RWPE2 (cell line): ENCODE results near the gene ASTN2.
"Not testable (repeated sequence)": the region's sequence is repeated elsewhere in the genome, so short reads cannot be mapped to it uniquely, and the experiment has no call there.

Source experiments
- ATAC-seq: fragments of 200-7000 bp; cut with Tn5 transposase; 3 replicates; pipeline ENCODE4 v1.9.1; 2021; ENCODE audit warnings: low read depth
- DNase-seq: peaks from one replicate; pipeline ENCODE4 v3.0.0-alpha.2; 2020; ENCODE audit warnings: low spot score
- H3K27ac ChIP-seq: fragments of 450-650 bp; 2 replicates; pipeline ENCODE4 v1.5.1; 2017; ENCODE audit warnings: mild to moderate bottlenecking; ENCODE audit not compliant: poor library complexity, severe bottlenecking
- H3K27me3 ChIP-seq: fragments of 250-450 bp; sonication (Bioruptor Pico); 2 replicates; pipeline ENCODE4 v1.5.1; 2021; ENCODE audit warnings: mild to moderate bottlenecking, moderate library complexity; ENCODE audit not compliant: insufficient read depth, poor library complexity, severe bottlenecking
- H3K36me3 ChIP-seq: fragments of 250-450 bp; sonication (Bioruptor Pico); 2 replicates; pipeline ENCODE4 v1.5.1; 2020; ENCODE audit warnings: low read depth, mild to moderate bottlenecking, moderate library complexity
- H3K4me1 ChIP-seq: fragments of 250-450 bp; sonication (Bioruptor Pico); 2 replicates; pipeline ENCODE4 v1.5.1; 2021; ENCODE audit warnings: mild to moderate bottlenecking, moderate library complexity; ENCODE audit not compliant: insufficient read depth, poor library complexity, severe bottlenecking
- H3K4me3 ChIP-seq: fragments of 250-450 bp; sonication (Bioruptor Pico); 2 replicates; pipeline ENCODE4 v1.5.1; 2021; ENCODE audit warnings: mild to moderate bottlenecking, moderate library complexity; ENCODE audit not compliant: severe bottlenecking
- H3K9me3 ChIP-seq: fragments of 250-450 bp; sonication (Bioruptor Pico); 2 replicates; pipeline ENCODE4 v1.5.1; 2021; ENCODE audit warnings: mild to moderate bottlenecking, moderate library complexity; ENCODE audit not compliant: severe bottlenecking
- CTCF ChIP-seq: fragments of 450-650 bp; IDR thresholded peaks from one replicate; pipeline ENCODE4 v1.5.1; 2017; ENCODE audit warnings: mild to moderate bottlenecking, moderate library complexity; ENCODE audit not compliant: poor library complexity, severe bottlenecking

The ASTN2 gene

DNA sequence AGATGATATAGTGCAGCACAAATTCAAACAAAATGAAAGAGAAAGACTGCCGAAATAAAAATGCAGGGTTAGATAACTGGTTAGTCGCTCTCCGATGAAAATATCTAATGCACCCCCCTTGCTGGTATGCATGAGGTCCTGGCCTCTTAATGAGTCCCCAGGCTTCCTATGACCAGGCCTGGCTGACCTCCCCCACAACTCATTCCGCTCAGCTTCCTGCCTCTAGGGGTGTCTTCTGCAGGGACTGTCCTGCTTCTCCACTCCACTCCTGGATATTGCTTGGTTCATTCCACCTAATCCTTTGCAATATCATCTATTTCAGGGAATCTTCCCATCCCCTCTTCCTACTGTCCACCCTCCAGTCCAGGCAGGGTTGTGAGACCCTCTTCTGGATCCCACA is 341.8 kb downstream of the ASTN2 start:
- H3K36me3 ChIP-seq, result no peaks in the 10 kb centered on the region

DNA sequence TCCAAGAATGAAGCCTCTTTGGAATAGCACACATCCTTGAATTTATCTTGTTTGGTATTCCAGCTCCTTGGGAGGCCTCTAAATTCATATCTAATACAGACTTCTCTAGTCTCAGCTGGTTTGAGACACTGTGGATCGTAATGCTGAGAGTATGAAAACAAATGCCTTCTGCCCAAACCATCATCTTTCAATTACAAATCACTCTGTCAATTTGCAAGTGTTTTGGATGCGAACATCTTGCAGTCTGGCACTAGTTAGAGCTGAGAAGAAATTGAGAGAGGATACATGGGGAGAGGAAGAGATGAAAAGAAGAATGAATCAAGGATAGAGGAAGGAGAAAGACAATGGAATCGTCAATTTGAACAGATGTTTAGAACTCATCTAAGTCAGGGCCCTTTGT is 342.6 kb downstream of the ASTN2 start:
- DNase-seq (no peak), ATAC-seq (no peak)
- Histone ChIP-seq H3K27me3 (no peaks in the 10 kb centered on the region), H3K9me3 (no peaks in the 10 kb centered on the region), H3K4me3 (no peak overlapping the region), H3K4me1 (peaks cover 3% of the 10 kb centered on the region), H3K27ac (no peak overlapping the region), H3K36me3 (no peaks in the 10 kb centered on the region)
- TF ChIP-seq CTCF, result no peak

More for the DNA sequence above, 341.8 kb downstream of the ASTN2 start:
- Histone ChIP-seq H3K4me1 (peaks cover 3% of the 10 kb centered on the region), H3K4me3 (no peak overlapping the region), H3K27me3 (no peaks in the 10 kb centered on the region), H3K27ac (no peak overlapping the region), H3K9me3 (no peaks in the 10 kb centered on the region)
- TF ChIP-seq CTCF, result no peak
- no peak for ATAC-seq
- DNase-seq, result no peak

DNA sequence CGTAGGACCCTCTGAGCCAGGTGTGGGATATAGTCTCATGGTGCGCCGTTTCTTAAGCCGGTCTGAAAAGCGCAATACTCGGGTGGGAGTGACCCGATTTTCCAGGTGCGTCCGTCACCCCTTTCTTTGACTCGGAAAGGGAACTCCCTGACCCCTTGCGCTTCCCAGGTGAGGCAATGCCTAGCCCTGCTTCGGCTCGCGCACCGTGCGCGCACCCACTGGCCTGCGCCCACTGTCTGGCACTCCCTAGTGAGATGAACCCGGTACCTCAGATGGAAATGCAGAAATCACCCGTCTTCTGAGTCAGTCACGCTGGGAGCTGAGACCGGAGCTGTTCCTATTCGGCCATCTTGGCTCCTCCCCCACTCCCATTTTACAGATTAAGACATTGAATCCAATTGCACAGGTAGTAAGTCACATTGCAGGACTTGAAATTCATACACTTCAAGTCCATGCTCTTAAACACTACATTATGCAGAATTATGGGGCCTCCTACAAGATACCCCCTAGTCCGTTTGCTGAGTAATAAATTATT is 343.1 kb downstream of the ASTN2 start:
- H3K27ac ChIP-seq, DNase-seq, H3K4me1 ChIP-seq, H3K27me3 ChIP-seq, ATAC-seq, H3K9me3 ChIP-seq, H3K36me3 ChIP-seq: not testable (repeated sequence)
- peak overlapping the region; percentile 15 for H3K4me3 ChIP-seq

DNA sequence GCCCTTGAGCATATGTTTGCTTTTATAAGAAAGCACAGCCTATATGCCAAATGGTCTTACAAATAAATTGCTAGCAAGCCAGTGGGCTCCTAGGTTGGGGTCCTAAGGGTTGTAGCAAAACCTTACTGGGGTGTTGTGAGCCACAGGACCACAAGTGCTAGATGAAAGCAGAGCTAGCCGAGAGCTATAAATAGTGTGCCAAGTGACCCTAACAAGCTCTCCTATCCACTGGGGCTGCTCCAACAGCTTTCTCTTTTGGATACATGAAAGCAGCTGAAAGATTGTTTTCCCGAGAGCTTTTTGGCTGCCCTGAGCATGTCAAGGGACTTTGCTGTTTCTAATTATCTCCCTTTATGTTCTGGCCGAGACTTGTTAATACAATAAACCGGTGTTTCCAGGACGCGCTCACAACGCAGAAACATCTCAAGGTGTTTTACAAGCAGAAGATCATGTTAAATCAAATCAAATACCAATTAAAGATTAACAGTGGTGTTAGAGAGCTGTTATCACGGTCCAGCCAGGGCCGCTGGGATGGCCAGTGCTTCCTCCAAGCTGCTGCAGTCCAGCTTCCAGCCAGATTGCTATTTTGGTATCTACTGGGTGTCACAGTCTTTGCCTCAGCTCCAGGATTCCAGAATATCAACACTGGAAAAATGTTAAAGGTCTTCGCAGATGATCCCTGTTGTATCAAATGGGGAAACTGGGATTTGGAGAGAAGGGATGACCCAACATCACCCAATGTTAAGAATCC is 351.0 kb downstream of the ASTN2 start:
- no peaks in the 10 kb centered on the region for H3K27me3 ChIP-seq
- no peak overlapping the region for H3K27ac ChIP-seq
- H3K4me3 ChIP-seq, result no peak overlapping the region
- no peaks in the 10 kb centered on the region for H3K9me3 ChIP-seq
- H3K4me1 ChIP-seq, result no peaks in the 10 kb centered on the region
- no peaks in the 10 kb centered on the region for H3K36me3 ChIP-seq
- DNase-seq (no peak), ATAC-seq (no peak)
- TF ChIP-seq CTCF, result no peak

- Histone ChIP-seq H3K36me3 (no peaks in the 10 kb centered on the region), H3K4me1 (no peaks in the 10 kb centered on the region), H3K27me3 (no peaks in the 10 kb centered on the region), H3K9me3 (no peaks in the 10 kb centered on the region), H3K4me3 (no peak overlapping the region), H3K27ac (no peak overlapping the region)
- ATAC-seq (no peak), DNase-seq (no peak)
- no peak for TF ChIP-seq CTCF
These were observed 353.9 kb downstream of the ASTN2 start for GRCh38 chr9:117060963-117061362.
